HG03103 (cell line): ENCODE data around the gene GTPBP4.
A peak's percentile ranks its signal among the peaks of the same experiment; 100 is the strongest.
"Not testable (repeated sequence)": the region's sequence is repeated elsewhere in the genome, so short reads cannot be mapped to it uniquely, and the experiment has no call there.

Experiments used
- ATAC-seq: cut with Tn5 transposase; IDR thresholded peaks from one replicate; pipeline ENCODE4 v1.9.1; 2021; ENCODE audit warnings: low read depth; ENCODE audit not compliant: unreplicated experiment

Gene GTPBP4

DNA sequence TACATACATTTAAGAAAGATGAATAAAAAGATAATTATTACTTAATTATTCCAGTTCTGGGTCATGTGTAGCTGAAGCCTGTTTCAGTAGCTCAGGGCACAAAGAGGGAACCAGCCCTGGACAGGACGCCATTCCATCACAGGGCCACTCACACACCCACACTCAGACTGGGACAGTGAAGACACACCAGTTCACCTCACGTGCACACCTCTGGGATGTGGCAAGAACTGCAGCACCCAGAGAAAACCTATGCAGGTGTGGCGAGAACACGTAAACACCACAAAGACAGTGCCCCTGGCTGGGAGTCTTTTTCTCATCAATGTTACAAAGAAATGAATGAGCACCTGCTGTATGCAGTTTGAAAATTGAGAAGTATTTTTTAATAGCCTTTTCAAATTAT, 62.3 kb downstream of the GTPBP4 start:
- ATAC-seq, result no peak

DNA sequence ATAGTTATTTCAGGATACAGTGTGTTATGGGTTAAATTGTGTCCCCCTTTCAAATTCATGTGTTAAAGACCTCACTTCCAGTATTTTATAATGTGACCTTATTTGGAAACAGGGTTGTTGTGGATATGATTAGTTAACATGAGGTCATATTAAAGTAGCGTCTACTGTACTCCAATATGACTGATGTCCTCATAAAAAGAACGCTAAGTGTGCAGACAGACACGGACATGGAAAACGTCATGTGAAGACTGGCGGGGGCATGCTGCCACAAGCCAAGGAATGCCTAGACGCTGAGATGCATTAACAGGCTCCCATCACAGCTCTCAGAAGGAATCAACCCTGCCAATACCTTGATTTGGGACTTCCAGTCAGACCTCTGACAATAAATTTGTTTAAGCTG, 66.5 kb downstream of the GTPBP4 start:
- ATAC-seq, result no peak

DNA sequence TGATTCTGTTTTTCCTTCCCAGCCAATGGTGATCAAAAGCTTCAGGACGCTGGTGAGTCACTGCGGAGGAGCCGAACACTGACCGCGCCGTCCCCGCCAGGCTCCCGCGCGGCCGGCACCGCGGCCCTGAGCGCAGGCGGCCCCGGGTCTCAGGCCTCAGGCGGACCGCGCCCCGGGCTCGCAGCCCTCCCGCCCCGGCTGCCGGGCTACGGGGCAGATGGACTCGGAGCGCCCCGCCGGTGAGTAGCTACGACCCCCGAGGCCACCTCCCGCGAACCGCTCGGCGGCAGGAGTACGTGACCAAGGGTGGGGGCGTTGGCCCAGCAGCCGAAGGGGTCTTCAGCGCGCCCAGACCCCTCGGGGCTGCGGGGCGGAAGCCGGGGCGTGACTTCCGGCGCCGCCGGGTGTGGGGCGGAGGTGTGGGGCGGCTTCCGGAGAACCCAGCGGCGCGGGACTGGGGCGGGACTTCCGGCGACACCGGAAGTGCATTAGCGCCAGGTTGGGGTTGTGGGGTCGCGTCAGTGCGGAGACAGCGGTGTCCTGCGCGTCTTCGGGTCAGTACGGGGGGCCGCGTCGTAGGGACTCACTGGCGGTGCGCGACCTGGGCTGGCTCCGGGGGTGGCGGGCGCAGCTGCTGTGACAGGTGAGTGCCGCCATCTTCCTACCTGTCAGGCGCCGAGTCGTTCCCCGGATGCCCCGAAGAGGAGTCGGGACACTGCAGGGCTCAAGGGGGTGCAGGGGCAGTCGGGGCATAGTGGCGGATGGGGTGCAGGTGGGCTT, 68.3 kb downstream of the GTPBP4 start, which contains the start of gene WDR37:
WDR37 (plus strand) TSS at position 60 of the 780 bp plus-strand sequence. CDS start 15,771 bp downstream, outside the sequence.
- ATAC-seq, result peak; percentile 89

DNA sequence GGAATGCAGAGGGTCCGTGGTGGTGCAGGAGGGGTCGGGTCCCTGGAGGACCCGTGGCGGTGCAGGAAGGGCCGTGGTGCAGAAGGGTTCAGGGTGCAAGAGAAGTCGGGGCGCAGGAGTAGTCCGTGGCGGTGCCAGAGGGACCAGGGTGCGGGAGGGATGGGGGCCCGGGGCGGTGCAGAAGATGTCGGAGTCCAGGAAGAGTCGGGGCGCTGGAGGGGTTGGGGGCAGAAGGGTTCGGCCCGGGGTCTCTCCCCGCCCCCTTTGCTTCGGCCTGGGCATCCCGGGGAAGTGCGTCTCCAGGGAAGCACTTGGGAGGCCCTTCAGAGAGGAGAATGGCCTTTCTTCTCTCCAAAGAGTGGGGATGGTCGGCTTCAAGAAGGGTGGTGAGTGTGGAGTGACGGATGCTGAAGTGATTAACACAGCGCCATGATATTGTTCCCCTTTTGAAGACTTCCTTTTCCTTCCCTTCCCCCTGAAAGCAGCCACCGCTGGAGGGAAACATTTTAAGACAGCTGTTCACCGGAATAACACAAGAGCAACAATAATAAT, 68.9 kb downstream of the GTPBP4 start:
- peak; percentile 17 for ATAC-seq

DNA sequence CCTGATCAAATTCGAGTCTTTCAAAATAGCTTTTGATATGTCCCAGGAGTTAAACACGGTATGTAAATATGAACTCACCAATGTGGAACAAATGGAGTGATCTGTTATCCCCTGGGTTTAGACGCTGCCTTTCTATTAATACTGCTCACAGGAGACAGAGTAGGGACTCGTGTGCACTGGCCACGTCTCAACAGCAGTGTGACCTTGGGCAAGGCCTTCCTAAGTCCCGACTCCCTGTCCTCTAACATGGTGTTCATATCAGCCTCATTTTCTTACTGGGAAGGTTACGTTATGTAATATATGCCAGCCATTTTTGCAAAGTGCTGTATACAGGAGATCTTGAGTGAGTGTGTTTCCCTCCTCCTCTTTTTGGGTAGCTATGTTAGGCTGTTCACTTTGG, 69.8 kb downstream of the GTPBP4 start:
- ATAC-seq, result no peak

DNA sequence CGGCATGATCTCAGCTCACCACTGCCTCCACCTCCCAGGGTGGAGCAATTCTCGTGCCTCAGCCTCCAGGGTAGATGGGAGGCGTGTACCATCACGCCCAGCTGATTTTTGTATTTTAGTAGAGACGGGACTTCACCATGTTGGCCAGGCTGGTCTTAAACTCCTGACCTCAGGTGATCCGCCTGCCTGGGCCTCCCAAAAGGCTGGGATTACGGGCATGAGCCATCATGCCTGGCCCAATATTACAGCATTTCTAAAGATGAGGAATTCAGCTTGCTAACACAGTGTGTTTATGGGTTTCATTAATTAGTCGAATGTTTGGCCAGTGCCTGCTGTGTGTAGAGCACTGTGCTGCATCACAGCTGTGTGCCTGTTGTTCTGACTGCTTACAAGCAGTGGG, 71.7 kb downstream of the GTPBP4 start:
- ATAC-seq, result no peak

DNA sequence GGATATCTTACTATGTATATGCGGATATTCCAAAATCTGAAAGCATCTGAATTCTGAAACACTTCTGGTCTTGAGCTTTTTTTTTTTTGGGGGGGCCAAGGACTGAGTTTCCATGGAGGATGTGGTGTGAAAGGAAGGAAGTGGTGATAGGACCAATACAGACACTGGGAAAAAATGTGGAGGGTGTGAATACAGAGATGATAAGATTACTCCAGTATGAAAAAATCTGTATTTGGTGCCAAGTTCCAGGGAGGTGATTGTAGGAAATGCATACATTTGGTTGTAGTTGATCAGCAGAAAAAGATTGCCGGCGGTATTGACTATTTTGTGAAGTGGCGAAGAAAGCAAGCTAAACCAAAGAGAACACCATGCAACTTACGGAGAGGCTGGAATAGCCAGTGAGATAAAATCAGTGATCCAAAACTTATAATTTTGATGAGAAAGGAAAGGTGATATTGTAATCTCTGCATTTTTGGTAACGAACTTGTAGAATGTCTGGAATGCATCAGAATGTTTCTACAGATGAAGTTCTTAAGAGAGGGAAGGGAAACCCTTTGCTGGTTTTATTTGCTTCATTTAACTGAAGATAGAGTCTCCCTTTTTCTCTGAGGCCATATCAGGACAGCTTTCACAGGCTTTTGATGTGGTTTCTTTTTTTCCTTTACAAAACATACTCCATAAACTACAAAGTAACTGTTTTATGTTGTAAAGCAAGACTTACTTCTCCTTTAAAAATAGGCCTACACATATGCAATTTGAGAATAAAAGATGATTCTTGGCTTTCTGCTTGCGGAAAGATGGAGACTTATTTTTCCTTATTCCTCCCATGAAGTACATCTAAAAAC, 73.9 kb downstream of the GTPBP4 start:
- ATAC-seq, result no peak

DNA sequence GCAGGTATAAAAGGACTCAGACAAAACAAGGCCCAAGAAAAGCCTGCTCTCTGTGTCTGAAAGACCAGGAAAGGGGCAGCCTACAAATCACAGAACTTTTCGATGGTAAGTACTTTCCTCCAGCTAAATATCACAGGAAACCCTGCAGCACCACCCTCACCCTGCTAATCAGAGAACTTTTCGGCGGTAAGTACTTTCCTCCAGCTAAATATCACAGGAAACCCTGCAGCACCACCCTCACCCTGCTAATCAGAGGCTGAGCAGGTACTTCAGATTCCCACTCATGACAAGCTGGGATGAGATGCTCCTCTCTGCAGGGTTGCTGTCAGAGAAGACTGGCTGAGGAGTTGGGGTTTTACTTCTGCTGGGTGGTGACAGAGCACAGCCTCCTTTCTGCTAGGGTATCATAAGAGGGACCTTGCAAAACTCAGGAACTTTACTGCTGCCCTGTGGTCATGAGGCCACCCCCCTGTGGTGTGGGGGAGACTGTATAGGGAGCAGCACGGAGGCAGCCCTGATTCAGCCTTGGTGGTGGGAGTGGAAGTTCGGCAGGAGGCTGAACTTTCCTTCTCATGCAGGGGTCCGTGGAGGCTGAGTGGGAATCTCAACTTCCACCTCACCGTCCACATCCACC, 75.1 kb downstream of the GTPBP4 start:
- ATAC-seq, result no peak

DNA sequence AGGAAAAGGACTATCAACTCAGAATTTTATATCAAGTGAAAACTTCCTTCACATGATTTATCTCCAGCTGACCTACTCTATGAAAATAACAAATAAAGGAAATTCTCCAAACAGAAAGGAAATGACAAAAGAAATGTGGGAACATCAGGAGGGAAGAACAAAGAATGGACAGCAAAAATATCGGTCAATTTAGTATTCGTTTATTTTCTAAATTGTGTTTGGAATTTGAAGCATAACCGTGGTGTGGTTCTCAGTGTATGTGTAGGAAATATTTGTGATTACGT, 76.7 kb downstream of the GTPBP4 start:
- no peak for ATAC-seq

DNA sequence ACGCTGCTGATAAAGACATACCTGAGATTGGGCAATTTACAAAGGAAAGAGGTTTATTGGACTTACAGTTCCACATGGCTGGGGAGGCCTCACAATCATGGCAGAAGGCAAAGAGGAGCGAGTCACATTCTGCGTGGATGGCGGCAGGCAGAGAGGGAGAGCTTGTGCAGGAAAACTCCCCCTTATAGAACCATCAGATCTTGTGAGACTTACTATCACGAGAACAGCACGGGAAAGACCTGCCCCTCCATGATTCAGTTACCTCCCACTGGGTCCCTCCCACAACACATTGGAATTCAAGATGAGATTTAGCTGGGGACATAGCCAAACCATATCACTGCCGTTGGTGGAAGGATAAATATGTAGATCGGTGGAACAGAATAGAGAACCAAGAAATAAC, 78.5 kb downstream of the GTPBP4 start:
- ATAC-seq, result not testable (repeated sequence)

DNA sequence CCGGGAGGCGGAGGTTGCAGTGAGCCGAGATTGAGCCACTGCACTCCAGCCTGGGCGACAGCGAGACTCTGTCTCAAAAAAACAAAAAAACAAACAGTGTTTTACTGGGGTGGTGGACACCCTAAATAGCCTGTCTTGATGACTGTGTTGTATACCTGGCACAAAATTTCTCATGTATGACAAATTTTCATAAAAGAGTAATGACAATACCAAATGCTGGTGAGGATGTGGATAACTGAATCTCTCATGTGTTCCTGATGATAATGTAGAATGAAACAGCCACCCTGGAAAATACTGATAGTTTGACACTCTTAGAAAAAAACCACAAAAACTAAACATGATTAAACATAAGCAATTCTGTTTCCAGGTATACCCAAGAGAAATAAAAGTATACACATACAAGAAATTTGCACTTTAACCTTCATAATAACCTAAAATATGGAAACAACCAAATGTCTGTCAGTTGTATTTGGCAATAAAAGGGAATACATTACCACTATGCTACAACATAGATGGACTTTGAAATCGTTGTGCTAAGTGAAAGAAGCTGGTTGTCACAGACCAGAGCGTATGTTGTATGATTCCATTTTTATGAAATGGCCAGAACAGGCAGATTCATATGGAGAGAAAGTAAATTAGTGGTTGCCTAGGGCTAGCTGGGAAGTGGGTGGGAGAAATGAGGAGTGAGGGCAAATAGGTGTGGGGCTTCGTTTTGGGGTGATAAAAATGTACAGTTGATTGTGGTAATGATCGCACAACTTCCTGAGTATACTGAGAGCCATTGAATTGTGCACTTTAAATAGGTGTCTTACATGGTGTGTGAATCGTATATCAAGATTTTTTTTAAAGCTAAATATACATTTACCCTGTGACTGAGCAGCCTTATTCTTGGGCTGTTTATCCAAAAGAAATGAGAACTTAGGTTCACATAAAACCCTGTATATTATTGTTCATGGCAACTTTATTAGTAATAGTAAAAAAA, 80.4 kb downstream of the GTPBP4 start:
- ATAC-seq, result no peak
